ENCODE measurements around the gene CRYBG1.

GRCh38 chr6:106568530-106568929, 208.0 kb downstream of the CRYBG1 start:
- TF ChIP-seq CTCF (IDR thresholded peaks at IDR 0.05) (no peak), POLR2A (IDR thresholded peaks at IDR 0.05) (no peak)
